ENCODE results near the gene C2orf80. TPM values are rescaled to one million over a fixed set of nuclear protein-coding genes. Genes with fewer than 3 reads are reported as not detected.

The C2orf80 gene
- total and polyA plus RNA-seq, 2 donors (not counting 3 experiments of a cell fraction or from before 2014, with no cell fraction given), result not detected

DNA sequence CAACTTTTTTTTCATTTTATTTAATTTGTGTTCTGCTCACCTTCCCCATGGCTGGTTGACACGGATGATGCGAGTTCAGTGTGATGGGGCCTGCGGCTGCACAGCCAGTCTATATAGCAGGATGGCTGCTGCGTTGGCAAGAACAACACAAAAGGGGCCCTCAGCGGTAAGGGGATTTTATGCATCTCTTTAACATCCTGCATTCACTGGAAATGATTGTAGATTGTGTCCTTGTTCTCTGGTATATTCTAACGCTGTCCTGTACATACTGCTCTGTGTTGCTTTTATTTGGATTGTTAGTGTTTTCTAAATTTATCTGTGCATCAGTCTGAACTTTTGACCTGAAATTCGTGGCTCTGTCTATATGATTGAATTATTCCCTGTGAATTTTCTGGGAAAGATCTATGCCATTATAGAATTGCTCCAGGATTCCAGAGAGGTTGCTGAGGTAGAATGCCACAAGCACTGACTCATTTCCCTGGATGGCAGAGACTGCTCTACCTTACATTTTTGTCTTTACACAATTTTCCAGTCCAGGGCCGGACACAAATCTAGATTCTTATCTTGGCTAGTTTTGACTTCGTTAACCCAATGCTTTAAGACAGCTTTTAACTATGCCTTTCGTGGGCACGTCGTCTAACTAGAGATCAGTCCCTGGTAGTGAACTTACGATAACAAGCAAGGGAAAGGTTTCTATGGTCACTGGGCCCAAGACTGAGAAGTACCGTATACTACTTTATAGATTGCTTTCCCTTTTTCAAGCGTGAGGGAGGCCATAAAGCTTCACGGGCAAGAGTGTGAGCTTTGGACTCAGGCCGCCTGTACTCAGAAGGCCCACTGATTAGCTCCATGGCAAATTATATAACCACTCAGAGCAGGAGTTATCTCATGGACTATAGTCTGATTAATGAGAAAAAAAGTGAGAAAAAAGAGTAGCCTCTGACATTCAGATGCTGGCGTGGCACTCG is 59.8 kb downstream of the C2orf80 start, which contains the start of gene CRYGC:
TSS of gene CRYGC (minus strand) at position 85 of the 968 bp plus-strand sequence. CDS start at position 49, 36 bp downstream.
- H3K4me1 ChIP-seq (ENCODE audit: control insufficient read depth, extremely low read depth, insufficient read depth, low read length), result no peaks in the 10 kb centered on the region
- CTCF ChIA-PET, result interaction anchor here (1.4 kb wide), 1 partner anchor 12 kb away, joined by 3 read pairs; no protein-coding TSS in a partner anchor
- H3K4me2 ChIP-seq (ENCODE audit: insufficient read depth, low read length), result no peak within 1 kb of the TSS
- no peaks in the 10 kb centered on the region for H3K9me1 ChIP-seq (replicated peaks; ENCODE audit: control insufficient read depth, extremely low read depth, insufficient read depth, low read length)
- H3K27ac ChIP-seq (ENCODE audit: insufficient read depth, low read depth, low read length), result no peak within 1 kb of the TSS
- H3K27me3 ChIP-seq (ENCODE audit: control insufficient read depth in 2 of 2, insufficient read depth in 2 of 2, low read length in 2 of 2), result peaks cover 3 to 6% of the 10 kb centered on the region in 2 experiments
- no peak for DNase-seq (ENCODE audit: low read depth, low spot score)
- no peak within 1 kb of the TSS for H3K9ac ChIP-seq (replicated peaks; ENCODE audit: extremely low read depth, insufficient read depth, low read length)
- POLR2A ChIA-PET, result no interaction called here
- dilution Hi-C loops (cut with MboI; ENCODE audit: extremely low pct_ligation_motif_present, low sequenced_read_pairs) (no loop called here), intact Hi-C loops (cut with micrococcal nuclease) (no loop called here)
- no peak within 1 kb of the TSS for H3K4me3 ChIP-seq (replicated peaks in 1 of 3; ENCODE audit: insufficient read depth in 1 of 3, low read depth in 1 of 3, low read length in 3 of 3)
- no peak for TF ChIP-seq POLR2A (IDR thresholded peaks at IDR 0.05; ENCODE audit: low read depth, low read length)
- no peak for TF ChIP-seq JUN (IDR thresholded peaks at IDR 0.05; ENCODE audit: borderline replicate concordance, insufficient read depth, insufficient read length, low read depth)
- TF ChIP-seq, protein P1, sequence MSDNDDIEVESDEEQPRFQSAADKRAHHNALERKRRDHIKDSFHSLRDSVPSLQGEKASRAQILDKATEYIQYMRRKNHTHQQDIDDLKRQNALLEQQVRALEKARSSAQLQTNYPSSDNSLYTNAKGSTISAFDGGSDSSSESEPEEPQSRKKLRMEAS (IDR thresholded peaks at IDR 0.05; ENCODE audit: insufficient read depth, insufficient read length), result no peak
- TF ChIP-seq EZH2 (IDR thresholded peaks at IDR 0.05; ENCODE audit: borderline replicate concordance, low read depth, low read length, severe bottlenecking), result no peak
- TF ChIP-seq GATA2 (IDR thresholded peaks at IDR 0.05; ENCODE audit: insufficient read depth, insufficient read length, low read depth, low read length), result no peak
- no peak for TF ChIP-seq POLR2AphosphoS5 (IDR thresholded peaks at IDR 0.05; ENCODE audit: insufficient read depth, low read depth, low read length)
- TF ChIP-seq, protein P2, sequence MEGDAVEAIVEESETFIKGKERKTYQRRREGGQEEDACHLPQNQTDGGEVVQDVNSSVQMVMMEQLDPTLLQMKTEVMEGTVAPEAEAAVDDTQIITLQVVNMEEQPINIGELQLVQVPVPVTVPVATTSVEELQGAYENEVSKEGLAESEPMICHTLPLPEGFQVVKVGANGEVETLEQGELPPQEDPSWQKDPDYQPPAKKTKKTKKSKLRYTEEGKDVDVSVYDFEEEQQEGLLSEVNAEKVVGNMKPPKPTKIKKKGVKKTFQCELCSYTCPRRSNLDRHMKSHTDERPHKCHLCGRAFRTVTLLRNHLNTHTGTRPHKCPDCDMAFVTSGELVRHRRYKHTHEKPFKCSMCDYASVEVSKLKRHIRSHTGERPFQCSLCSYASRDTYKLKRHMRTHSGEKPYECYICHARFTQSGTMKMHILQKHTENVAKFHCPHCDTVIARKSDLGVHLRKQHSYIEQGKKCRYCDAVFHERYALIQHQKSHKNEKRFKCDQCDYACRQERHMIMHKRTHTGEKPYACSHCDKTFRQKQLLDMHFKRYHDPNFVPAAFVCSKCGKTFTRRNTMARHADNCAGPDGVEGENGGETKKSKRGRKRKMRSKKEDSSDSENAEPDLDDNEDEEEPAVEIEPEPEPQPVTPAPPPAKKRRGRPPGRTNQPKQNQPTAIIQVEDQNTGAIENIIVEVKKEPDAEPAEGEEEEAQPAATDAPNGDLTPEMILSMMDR (IDR thresholded peaks at IDR 0.05; ENCODE audit: extremely low read depth in 1 of 2, insufficient read depth in 1 of 2, low read depth in 1 of 2, low read length in 2 of 2), result no peak
- TF ChIP-seq MYC (IDR thresholded peaks at IDR 0.05; ENCODE audit: low read depth, low read length), result no peak
- TF ChIP-seq FOS (IDR thresholded peaks at IDR 0.05; ENCODE audit: borderline replicate concordance, insufficient read depth, low read length), result no peak
- no peak within 1 kb of the TSS for H2AFZ ChIP-seq (ENCODE audit: low read depth, low read length)
- H3K79me2 ChIP-seq (ENCODE audit: control insufficient read depth, insufficient read depth, low read length), result no peaks in the 10 kb centered on the region
- no peak for FAIRE-seq
- H4K20me1 ChIP-seq (replicated peaks; ENCODE audit: control insufficient read depth, extremely low read depth, insufficient read depth, low read length), result no peaks in the 10 kb centered on the region
- no peaks in the 10 kb centered on the region for H3K36me3 ChIP-seq (ENCODE audit: control insufficient read depth in 2 of 2, extremely low read depth in 1 of 2, insufficient read depth in 2 of 2, low read length in 2 of 2)
- no TSS peak for BruUV-seq (replicated peaks)
- no peaks in the 10 kb centered on the region for H3K9me3 ChIP-seq (replicated peaks; ENCODE audit: control insufficient read depth, insufficient read depth, low read length)
